GM21717 (cell line): ENCODE data around the gene TMPRSS6.

Source experiments
- ATAC-seq: cut with Tn5 transposase; IDR thresholded peaks from one replicate; pipeline ENCODE4 v1.9.1; 2021; ENCODE audit warnings: mild to moderate bottlenecking, moderate library complexity; ENCODE audit not compliant: unreplicated experiment

The TMPRSS6 gene

GRCh38 chr22:37141476-37141875, 32.0 kb upstream of the TMPRSS6 start:
- no peak for ATAC-seq

GRCh38 chr22:37140686-37141323, 31.3 kb upstream of the TMPRSS6 start:
- no peak for ATAC-seq

- no peak for ATAC-seq
Observed at GRCh38 chr22:37139762-37140161, 30.2 kb upstream of the TMPRSS6 start.

GRCh38 chr22:37138849-37139561, 29.5 kb upstream of the TMPRSS6 start:
- no peak for ATAC-seq

GRCh38 chr22:37137903-37138665, 28.6 kb upstream of the TMPRSS6 start:
- ATAC-seq = no peak

GRCh38 chr22:37137131-37137530, 27.6 kb upstream of the TMPRSS6 start:
- no peak for ATAC-seq

GRCh38 chr22:37135023-37135422, 25.5 kb upstream of the TMPRSS6 start:
- ATAC-seq = no peak

- no peak for ATAC-seq
Observed at GRCh38 chr22:37133304-37134018, 23.9 kb upstream of the TMPRSS6 start.

- no peak for ATAC-seq
Observed at GRCh38 chr22:37132773-37133172, 23.3 kb upstream of the TMPRSS6 start.

- ATAC-seq = no peak
Observed at GRCh38 chr22:37129866-37130441, 20.4 kb upstream of the TMPRSS6 start.

GRCh38 chr22:37128555-37129281, 19.2 kb upstream of the TMPRSS6 start:
- ATAC-seq = no peak

- ATAC-seq = no peak
Observed at GRCh38 chr22:37127350-37127878, 17.9 kb upstream of the TMPRSS6 start.

- ATAC-seq = no peak
Observed at GRCh38 chr22:37126882-37127281, 17.4 kb upstream of the TMPRSS6 start.

- ATAC-seq = no peak
Observed at GRCh38 chr22:37126383-37126782, 16.9 kb upstream of the TMPRSS6 start.

GRCh38 chr22:37123649-37124048, 14.1 kb upstream of the TMPRSS6 start:
- ATAC-seq = no peak

GRCh38 chr22:37122598-37123180, 13.2 kb upstream of the TMPRSS6 start:
- ATAC-seq = no peak

- ATAC-seq = peak; percentile 59
Observed at GRCh38 chr22:37121887-37122591, 12.5 kb upstream of the TMPRSS6 start.

- no peak for ATAC-seq
Observed at GRCh38 chr22:37120569-37121340, 11.2 kb upstream of the TMPRSS6 start.
